DND-41 (cell line): ENCODE data around the gene UNC13C.

ENCODE experiments used
- ATAC-seq: fragments of 200-7000 bp; cut with Tn5 transposase; 3 replicates; pipeline ENCODE4 v1.9.1; 2021; ENCODE audit warnings: low read depth; ENCODE audit not compliant: insufficient read depth
- DNase-seq: peaks from one replicate; pipeline ENCODE4 v3.0.0-alpha.2; 2020
- H2AFZ ChIP-seq: 2 replicates; pipeline ENCODE4 v1.6.0; 2012; ENCODE audit warnings: low read depth, low read length
- H3K27ac ChIP-seq: 2 replicates; pipeline ENCODE4 v1.5.1; 2012; ENCODE audit warnings: low read length, inconsistent platforms
- H3K27me3 ChIP-seq: fragments of 200-600 bp; sonication (generic); 2 replicates; pipeline ENCODE4 v1.6.0; 2012; ENCODE audit warnings: low read length, mild to moderate bottlenecking, inconsistent platforms; ENCODE audit not compliant: insufficient read depth, poor library complexity
- H3K36me3 ChIP-seq: 2 replicates; pipeline ENCODE4 v1.5.1; 2012; ENCODE audit warnings: low read length, inconsistent platforms; ENCODE audit not compliant: insufficient read depth
- H3K4me1 ChIP-seq: 2 replicates; pipeline ENCODE4 v1.5.1; 2012; ENCODE audit warnings: mild to moderate bottlenecking, low read length; ENCODE audit not compliant: insufficient read depth
- H3K4me2 ChIP-seq: 2 replicates; pipeline ENCODE4 v1.6.0; 2012; ENCODE audit warnings: mild to moderate bottlenecking, moderate library complexity, low read length, inconsistent platforms; ENCODE audit not compliant: insufficient read depth
- H3K4me3 ChIP-seq, 2 experiments: fragments of 200-600 bp in 1 of 2; shearing (Covaris generic) in 1 of 2; 2 replicates each; pipeline ENCODE4 v1.5.1; 2012 to 2016; ENCODE audit warnings: inconsistent platforms in 2 of 2, low read length in 2 of 2, mild to moderate bottlenecking in 2 of 2, low read depth in 1 of 2, moderate library complexity in 1 of 2
- H3K79me2 ChIP-seq: 2 replicates; pipeline ENCODE4 v1.6.0; 2012; ENCODE audit warnings: low read length, inconsistent platforms; ENCODE audit not compliant: insufficient read depth
- H3K9ac ChIP-seq: 2 replicates; pipeline ENCODE4 v1.6.0; 2012; ENCODE audit warnings: low read depth, mild to moderate bottlenecking, inconsistent platforms, low read length, moderate library complexity
- H3K9me3 ChIP-seq: 2 replicates; pipeline ENCODE4 v1.5.1; 2012; ENCODE audit warnings: low read length, moderate library complexity, mild to moderate bottlenecking, inconsistent platforms; ENCODE audit not compliant: insufficient read depth, severe bottlenecking
- H4K20me1 ChIP-seq: 2 replicates; pipeline ENCODE4 v1.6.0; 2012; ENCODE audit warnings: low read length; ENCODE audit not compliant: insufficient read depth
- EZH2 ChIP-seq: IDR thresholded peaks from 3 replicates; pipeline ENCODE4 v1.6.1; 2012; ENCODE audit warnings: borderline replicate concordance, low read depth, mild to moderate bottlenecking, moderate library complexity, low read length, inconsistent platforms; ENCODE audit not compliant: severe bottlenecking
- TF ChIP-seq, protein P1 (sequence below): IDR thresholded peaks from 2 replicates; pipeline ENCODE4 v1.5.1; 2012; ENCODE audit warnings: borderline replicate concordance, low read length, moderate library complexity, mild to moderate bottlenecking; ENCODE audit not compliant: poor library complexity, severe bottlenecking; ENCODE audit errors: extremely low read depth

The UNC13C gene

DNA sequence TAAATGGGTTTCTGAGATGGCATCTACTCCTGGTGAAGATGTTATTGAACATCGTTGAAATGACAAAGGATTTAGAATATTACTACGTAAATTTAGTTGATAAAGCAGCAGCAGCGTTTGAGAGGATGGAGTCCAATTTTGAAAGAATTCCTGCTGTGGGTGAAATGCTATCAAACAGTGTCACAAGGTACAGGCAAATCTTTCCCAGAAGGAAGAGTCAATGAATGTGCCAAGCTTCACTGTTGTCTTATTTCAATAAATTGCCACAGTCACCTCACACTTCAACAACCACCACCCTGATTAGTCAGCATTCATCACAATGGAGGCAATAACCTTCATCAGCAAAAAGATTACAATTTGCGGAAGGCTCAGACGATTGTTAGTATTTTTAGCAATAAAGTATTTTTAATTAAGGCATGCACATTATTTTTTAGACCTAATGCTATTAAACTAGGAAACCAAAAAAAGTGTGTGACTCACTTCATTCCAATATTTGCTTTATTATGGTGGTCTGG, 142.8 kb downstream of the UNC13C start:
- H3K9ac ChIP-seq: no peak overlapping the region
- H4K20me1 ChIP-seq: no peaks in the 10 kb centered on the region
- H2AFZ ChIP-seq: no peak overlapping the region
- H3K27ac ChIP-seq: no peak overlapping the region
- no peaks in the 10 kb centered on the region for H3K79me2 ChIP-seq
- no peaks in the 10 kb centered on the region for H3K4me1 ChIP-seq
- DNase-seq: no peak
- H3K9me3 ChIP-seq: no peaks in the 10 kb centered on the region
- no peak overlapping the region for H3K4me3 ChIP-seq
- H3K36me3 ChIP-seq: no peaks in the 10 kb centered on the region
- no peak for ATAC-seq
- TF ChIP-seq EZH2: no peak
- TF ChIP-seq, protein P1, sequence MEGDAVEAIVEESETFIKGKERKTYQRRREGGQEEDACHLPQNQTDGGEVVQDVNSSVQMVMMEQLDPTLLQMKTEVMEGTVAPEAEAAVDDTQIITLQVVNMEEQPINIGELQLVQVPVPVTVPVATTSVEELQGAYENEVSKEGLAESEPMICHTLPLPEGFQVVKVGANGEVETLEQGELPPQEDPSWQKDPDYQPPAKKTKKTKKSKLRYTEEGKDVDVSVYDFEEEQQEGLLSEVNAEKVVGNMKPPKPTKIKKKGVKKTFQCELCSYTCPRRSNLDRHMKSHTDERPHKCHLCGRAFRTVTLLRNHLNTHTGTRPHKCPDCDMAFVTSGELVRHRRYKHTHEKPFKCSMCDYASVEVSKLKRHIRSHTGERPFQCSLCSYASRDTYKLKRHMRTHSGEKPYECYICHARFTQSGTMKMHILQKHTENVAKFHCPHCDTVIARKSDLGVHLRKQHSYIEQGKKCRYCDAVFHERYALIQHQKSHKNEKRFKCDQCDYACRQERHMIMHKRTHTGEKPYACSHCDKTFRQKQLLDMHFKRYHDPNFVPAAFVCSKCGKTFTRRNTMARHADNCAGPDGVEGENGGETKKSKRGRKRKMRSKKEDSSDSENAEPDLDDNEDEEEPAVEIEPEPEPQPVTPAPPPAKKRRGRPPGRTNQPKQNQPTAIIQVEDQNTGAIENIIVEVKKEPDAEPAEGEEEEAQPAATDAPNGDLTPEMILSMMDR: no peak
- H3K4me2 ChIP-seq: no peak overlapping the region
- no peaks in the 10 kb centered on the region for H3K27me3 ChIP-seq

DNA sequence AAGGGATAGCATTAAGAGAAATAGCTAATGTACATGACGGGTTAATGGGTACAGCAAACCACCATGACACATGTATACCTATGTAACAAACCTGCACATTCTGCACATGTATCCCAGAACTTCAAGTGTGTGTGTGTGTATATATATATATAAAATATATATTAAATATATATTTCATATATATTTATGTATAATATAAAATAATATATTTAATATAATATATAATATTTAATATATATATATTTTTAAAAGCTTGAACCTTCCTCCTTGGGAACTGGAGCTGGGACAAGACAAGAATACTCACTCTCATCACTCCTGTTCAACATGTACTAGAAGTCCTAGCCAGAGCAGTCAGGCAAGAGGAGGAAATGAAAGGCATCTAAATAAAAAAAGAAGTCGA, 149.3 kb downstream of the UNC13C start:
- Histone ChIP-seq H3K27ac (no peak overlapping the region), H3K9me3 (no peaks in the 10 kb centered on the region), H3K4me3 (no peak overlapping the region), H3K36me3 (no peaks in the 10 kb centered on the region), H3K27me3 (no peaks in the 10 kb centered on the region), H3K79me2 (no peaks in the 10 kb centered on the region), H3K4me2 (no peak overlapping the region), H4K20me1 (no peaks in the 10 kb centered on the region), H3K4me1 (no peaks in the 10 kb centered on the region), H3K9ac (no peak overlapping the region), H2AFZ (no peak overlapping the region)
- no peak for ATAC-seq
- no peak for DNase-seq
- TF ChIP-seq EZH2: no peak
- TF ChIP-seq, protein P1: no peak

DNA sequence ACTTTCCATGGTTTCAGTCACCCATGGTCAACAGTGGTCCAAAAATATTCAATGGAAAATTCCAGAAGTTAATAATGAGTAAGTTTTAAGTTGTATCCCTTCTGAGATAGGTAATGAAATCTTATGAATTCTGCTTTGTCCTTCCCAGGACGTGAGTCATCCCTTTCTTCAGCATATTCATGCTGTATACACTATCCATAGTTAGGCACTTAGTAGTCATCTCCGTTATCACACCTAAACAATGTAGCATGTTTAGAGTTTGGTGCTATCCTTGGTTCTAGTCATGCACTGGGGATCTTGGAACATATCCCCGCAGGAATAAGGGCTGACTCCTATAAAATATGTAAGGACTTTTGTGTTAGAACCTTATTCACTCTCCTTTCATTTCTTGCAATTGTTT, 153.2 kb downstream of the UNC13C start:
- no peak overlapping the region for H3K4me3 ChIP-seq
- no peak overlapping the region for H3K4me2 ChIP-seq
- no peak for ATAC-seq
- no peak for TF ChIP-seq EZH2
- TF ChIP-seq, protein P1: no peak
- no peaks in the 10 kb centered on the region for H3K27me3 ChIP-seq
- no peaks in the 10 kb centered on the region for H3K4me1 ChIP-seq
- H3K36me3 ChIP-seq: no peaks in the 10 kb centered on the region
- no peak overlapping the region for H3K27ac ChIP-seq
- no peaks in the 10 kb centered on the region for H3K79me2 ChIP-seq
- DNase-seq: no peak
- no peaks in the 10 kb centered on the region for H4K20me1 ChIP-seq
- H3K9ac ChIP-seq: no peak overlapping the region
- no peaks in the 10 kb centered on the region for H3K9me3 ChIP-seq
- no peak overlapping the region for H2AFZ ChIP-seq

DNA sequence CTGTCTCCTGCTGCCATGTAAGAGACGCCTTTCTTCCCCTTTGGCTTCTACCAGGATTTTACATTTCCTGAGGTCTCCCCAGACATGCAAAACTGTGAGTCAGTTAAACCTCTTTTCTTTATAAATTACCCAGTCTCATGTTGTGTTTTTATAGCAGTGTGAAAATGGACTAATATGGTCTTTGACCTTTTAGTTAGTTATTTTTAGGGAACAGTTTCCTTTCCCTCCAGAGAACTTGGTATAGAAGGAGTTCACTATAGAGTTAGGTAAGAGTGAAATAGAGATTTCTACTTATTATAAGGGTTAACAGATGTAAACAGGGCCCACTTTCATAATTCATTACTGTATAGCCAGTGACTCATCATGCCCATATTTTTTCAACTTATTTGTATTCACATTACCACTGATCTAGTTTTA, 170.9 kb downstream of the UNC13C start:
- Histone ChIP-seq H3K9ac (no peak overlapping the region), H3K27ac (no peak overlapping the region), H2AFZ (no peak overlapping the region), H3K27me3 (no peaks in the 10 kb centered on the region), H4K20me1 (no peaks in the 10 kb centered on the region), H3K4me1 (no peaks in the 10 kb centered on the region), H3K79me2 (no peaks in the 10 kb centered on the region), H3K9me3 (no peaks in the 10 kb centered on the region), H3K4me2 (no peak overlapping the region), H3K4me3 (no peak overlapping the region), H3K36me3 (no peaks in the 10 kb centered on the region)
- TF ChIP-seq, protein P1: no peak
- TF ChIP-seq EZH2: no peak
- DNase-seq: no peak
- ATAC-seq: no peak
